Measurements from ENCODE around the gene APLN.

Gene APLN

DNA sequence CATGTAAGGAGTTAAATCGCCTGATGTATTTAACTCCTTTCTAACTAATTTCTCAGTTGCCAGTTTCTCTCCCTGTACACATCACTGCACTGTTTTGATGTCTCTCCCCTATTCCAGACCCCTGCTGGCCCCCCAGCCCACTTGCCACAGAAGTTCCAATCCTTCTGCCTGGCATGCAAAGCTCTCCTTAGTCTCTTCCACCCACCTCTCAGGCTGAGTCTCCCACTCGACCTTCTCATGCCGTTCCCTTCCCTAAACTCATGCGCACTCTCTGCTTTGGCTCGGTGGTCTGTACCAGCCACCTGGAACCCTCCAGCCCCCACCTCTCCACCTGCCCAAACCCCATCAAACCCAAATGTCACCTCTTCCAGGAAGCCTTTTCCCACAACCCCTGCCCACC lies 56.9 kb downstream of the APLN start:
- H3K4me1 Mint-ChIP-seq = peaks cover 8% of the 10 kb centered on the region
- no peaks in the 10 kb centered on the region for H3K27me3 Mint-ChIP-seq
- ATAC-seq = no peak
- H3K4me3 Mint-ChIP-seq = no peak overlapping the region
- H3K9me3 Mint-ChIP-seq = no peaks in the 10 kb centered on the region
- no peak for DNase-seq
- no peak overlapping the region for H3K27ac Mint-ChIP-seq

DNA sequence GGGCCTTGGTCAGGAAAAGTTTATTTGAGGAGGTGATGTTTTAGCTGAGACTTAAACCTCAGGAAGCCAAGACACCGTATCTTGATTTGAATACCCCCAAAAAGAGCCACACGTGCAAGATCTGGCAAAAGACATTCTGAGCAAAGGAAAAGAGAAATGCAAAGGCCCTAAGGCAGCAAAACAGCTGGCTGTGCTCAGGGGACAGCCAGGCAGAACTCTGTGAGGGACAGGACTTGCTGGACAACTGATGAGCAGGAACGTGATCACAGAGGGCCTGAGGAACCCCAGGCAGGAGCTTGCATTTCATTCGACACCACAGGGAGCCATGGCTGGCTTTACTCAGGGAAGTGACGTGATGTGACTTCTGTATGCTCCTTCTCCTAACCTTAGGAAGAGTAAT lies 58.7 kb downstream of the APLN start:
- Mint-ChIP-seq H3K4me3 (no peak overlapping the region), H3K27ac (no peak overlapping the region), H3K4me1 (peaks cover 5% of the 10 kb centered on the region), H3K27me3 (no peaks in the 10 kb centered on the region), H3K9me3 (no peaks in the 10 kb centered on the region)
- no peak for DNase-seq
- no peak for ATAC-seq
